Brain microvascular endothelial cell (primary cell): Measurements from ENCODE around the gene SHOX.
"Not testable (repeated sequence)": the region's sequence is repeated elsewhere in the genome, so short reads cannot be mapped to it uniquely, and the experiment has no call there.

Source experiments
- DNase-seq: peaks from one replicate; pipeline ENCODE4 v3.0.0-alpha.2; 2020
- H3K27ac ChIP-seq: fragments of 250-450 bp; sonication (Bioruptor Pico); 2 replicates; pipeline ENCODE4 v1.5.1; 2020; ENCODE audit warnings: mild to moderate bottlenecking, moderate library complexity
- H3K27me3 ChIP-seq: fragments of 250-450 bp; sonication (Bioruptor Pico); replicated peaks from 2 replicates; pipeline ENCODE4 v1.5.1; 2020; ENCODE audit warnings: mild to moderate bottlenecking
- H3K36me3 ChIP-seq: fragments of 250-450 bp; sonication (Bioruptor Pico); replicated peaks from 2 replicates; pipeline ENCODE4 v1.5.1; 2020; ENCODE audit warnings: mild to moderate bottlenecking
- H3K4me3 ChIP-seq: 2 replicates; pipeline ENCODE4 v1.5.1; 2011; ENCODE audit warnings: low read depth, mild to moderate bottlenecking, control low read depth, low read length, moderate library complexity
- in situ Hi-C: cut with HindIII; loops from 2 replicates; pipeline ENCODE4 v1.10.0; 2017; ENCODE audit warnings: low sequenced_read_pairs, low pct_ligation_motif_present
- TF ChIP-seq, protein P1 (sequence below): IDR thresholded peaks from 2 replicates; pipeline ENCODE4 v1.5.1; 2011; ENCODE audit warnings: low read depth, mild to moderate bottlenecking, moderate library complexity, low read length, control low read depth, inconsistent platforms; ENCODE audit errors: missing control alignments

SHOX gene

DNA sequence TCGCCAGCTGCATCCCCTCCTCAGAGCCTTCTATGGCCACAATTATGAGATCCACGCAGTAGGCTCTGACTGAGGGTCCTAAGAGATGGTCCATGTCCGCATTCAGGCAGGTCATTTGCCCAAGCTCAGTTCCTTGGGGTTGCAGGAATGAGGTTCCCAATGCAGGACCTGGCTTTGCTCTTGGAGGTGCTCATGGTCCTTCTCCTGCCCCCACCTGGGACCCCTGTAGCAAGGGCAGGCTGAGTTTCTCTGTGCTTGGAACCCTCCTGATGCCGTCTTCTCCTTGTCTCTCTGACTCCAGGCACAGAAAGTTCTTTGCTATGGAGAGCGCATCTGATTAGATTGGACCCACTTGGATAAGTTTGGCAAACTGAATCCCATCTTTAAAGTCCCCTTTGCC is 16.5 kb upstream of the SHOX start:
- TF ChIP-seq, protein P1, sequence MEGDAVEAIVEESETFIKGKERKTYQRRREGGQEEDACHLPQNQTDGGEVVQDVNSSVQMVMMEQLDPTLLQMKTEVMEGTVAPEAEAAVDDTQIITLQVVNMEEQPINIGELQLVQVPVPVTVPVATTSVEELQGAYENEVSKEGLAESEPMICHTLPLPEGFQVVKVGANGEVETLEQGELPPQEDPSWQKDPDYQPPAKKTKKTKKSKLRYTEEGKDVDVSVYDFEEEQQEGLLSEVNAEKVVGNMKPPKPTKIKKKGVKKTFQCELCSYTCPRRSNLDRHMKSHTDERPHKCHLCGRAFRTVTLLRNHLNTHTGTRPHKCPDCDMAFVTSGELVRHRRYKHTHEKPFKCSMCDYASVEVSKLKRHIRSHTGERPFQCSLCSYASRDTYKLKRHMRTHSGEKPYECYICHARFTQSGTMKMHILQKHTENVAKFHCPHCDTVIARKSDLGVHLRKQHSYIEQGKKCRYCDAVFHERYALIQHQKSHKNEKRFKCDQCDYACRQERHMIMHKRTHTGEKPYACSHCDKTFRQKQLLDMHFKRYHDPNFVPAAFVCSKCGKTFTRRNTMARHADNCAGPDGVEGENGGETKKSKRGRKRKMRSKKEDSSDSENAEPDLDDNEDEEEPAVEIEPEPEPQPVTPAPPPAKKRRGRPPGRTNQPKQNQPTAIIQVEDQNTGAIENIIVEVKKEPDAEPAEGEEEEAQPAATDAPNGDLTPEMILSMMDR, result no peak
- DNase-seq, result no peak
- H3K27ac ChIP-seq, result no peak overlapping the region
- H3K27me3 ChIP-seq, result no peaks in the 10 kb centered on the region
- no peak overlapping the region for H3K4me3 ChIP-seq
- no peaks in the 10 kb centered on the region for H3K36me3 ChIP-seq
- in situ Hi-C loops, result no loop called here

DNA sequence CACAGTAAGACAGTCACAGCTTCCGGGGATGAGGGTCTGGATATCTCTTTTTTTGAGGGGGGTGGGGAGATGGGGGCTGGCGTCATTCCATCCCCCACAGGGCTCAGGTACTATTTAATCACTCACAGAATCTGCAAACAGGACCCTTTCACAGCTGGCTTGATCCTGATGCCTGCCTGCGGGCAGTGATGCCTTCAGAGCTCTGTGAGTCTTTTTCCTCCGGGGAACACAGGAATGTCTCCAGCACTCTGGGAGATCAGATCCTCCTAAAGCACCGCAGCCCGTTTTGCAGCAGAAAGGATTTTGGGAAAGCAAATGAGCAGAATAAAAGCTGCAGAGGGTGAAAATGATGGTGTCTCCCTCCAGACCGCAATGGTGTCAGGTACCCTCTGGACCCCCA is 13.2 kb upstream of the SHOX start:
- TF ChIP-seq, protein P1, result no peak
- H3K27me3 ChIP-seq, result peaks cover 3% of the 10 kb centered on the region

DNA sequence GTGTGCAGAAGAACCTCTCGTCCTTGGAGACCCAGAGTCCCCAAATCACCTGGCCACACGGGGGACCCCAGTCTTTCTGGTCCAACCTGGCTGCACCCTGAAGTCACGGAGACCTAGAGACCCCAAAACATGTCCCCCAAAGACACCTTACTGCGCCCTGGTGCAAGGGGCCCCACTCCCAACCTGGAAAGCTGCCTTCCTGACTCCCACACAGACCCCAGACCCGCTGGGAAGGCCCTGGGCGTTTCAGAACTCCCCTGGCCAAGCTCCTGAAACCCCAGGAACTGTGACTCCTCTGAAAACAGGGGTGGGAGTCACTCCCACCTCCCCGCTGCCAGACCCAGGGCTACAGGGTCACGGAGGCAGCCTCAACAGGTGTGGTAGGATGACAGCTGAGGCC is 12.7 kb upstream of the SHOX start:
- Histone ChIP-seq H3K27ac (no peak overlapping the region), H3K27me3 (peaks cover 3% of the 10 kb centered on the region), H3K36me3 (no peaks in the 10 kb centered on the region), H3K4me3 (no peak overlapping the region)
- in situ Hi-C loops, result no loop called here
- TF ChIP-seq, protein P1, result no peak
- DNase-seq, result no peak

More for the DNA sequence above, 13.2 kb upstream of the SHOX start:
- Histone ChIP-seq H3K4me3 (no peak overlapping the region), H3K27ac (no peak overlapping the region), H3K36me3 (no peaks in the 10 kb centered on the region)
- in situ Hi-C loops, result no loop called here
- no peak for DNase-seq

DNA sequence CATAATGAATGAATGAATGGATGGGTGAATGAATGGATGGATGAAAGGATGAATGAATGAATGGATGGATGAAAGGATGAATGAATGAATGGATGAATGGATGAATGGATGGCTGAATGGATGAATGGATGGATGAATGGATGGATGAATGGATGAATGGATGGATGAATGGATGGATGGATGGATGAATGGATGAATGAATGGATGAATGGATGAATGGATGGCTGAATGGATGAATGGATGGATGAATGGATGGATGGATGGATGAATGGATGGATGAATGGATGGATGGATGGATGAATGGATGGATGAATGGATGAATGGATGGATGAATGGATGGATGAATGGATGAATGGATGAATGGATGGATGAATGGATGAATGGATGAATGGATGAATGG is 12.3 kb upstream of the SHOX start:
- H3K27ac ChIP-seq, in situ Hi-C loops, H3K4me3 ChIP-seq, H3K27me3 ChIP-seq, DNase-seq, H3K36me3 ChIP-seq: not testable (repeated sequence)

DNA sequence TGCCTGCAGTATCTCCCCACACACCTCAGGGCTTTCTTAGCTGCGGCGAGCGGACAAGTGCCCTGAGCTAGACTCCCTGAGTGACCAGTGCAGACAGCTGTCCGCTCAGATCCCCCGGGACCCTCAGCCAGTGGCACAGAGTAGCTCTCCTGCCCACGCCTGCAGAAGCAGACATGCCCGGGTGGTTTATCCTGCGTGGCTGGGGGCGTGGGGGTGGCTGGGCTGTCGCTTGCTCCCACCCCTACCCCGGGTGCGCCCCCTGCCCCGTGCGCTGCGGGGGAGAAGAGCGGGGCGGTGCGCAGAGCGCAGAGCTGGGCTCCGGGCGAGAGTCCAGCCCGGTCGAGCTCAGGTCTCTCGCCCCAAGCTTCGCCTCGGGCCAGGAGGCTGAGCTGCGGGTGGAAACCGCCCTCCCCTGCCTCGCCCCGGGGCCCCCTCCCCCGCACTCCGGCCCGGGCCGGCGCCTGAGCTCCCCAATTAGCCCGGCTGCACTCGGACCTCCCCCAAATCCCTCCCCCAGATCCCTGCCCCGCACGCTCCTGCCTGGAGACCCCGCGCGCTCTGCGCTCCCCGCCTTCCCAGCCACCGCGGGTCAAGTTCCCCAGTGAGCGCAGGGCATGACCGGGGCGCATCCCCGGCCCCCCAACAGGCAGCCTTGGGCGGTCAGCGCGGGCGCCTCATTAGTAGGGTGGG is 11.7 kb upstream of the SHOX start:
- no peaks in the 10 kb centered on the region for H3K36me3 ChIP-seq
- TF ChIP-seq, protein P1, result no peak
- H3K27me3 ChIP-seq, result peaks cover 9% of the 10 kb centered on the region
- in situ Hi-C loops, result no loop called here
- no peak overlapping the region for H3K27ac ChIP-seq
- no peak overlapping the region for H3K4me3 ChIP-seq
- DNase-seq, result no peak

DNA sequence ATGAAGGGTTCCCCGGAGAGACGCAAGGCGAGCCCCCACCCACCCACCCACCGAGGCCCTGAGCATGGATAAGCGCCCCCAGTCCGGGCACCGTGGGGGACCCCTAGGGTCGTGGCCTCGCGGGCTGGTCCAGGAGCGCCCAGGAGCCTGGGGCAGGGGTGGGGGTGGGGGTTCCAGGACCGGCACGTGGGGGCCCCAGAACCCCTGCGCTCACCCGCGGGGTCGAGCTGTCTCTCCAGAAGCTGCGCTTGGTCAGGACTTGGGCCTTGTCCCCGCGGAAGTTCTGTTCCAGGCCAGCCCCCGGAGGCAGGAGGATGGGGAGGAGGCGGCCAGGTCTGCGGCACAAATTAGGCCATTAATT is 11.2 kb upstream of the SHOX start:
- in situ Hi-C loops, result no loop called here
- H3K27me3 ChIP-seq, result peaks cover 9% of the 10 kb centered on the region

More for the DNA sequence above, 11.2 kb upstream of the SHOX start:
- Histone ChIP-seq H3K36me3 (no peaks in the 10 kb centered on the region), H3K27ac (no peak overlapping the region), H3K4me3 (no peak overlapping the region)
- DNase-seq, result no peak
- TF ChIP-seq, protein P1, result no peak
